GM12878 (cell line): ENCODE results near the gene ANKRD31. TPM values are rescaled to one million over a fixed set of nuclear protein-coding genes. Genes with fewer than 3 reads are reported as not detected.

Experiments
- ATAC-seq: fragments of 200-7000 bp; cut with Tn5 transposase; 3 replicates; pipeline ENCODE4 v1.9.1; 2020; ENCODE audit warnings: mild to moderate bottlenecking, moderate library complexity
- BruUV-seq: library from RNA; stranded (reverse); fragments of 400-500 nt; replicated peaks from 2 replicates; lab custom pipeline; 2021; lab: Mats Ljungman, UMichigan
- CTCF ChIA-PET: fragments of 300-600 bp; sonication (Branson Sonifier 250); formaldehyde crosslinking; extraction: SDS; loops from one replicate; lab custom pipeline; 2021; ENCODE audit warnings: inconsistent platforms; lab: Yijun Ruan, JAX
- POLR2A ChIA-PET: fragments of 350-600 bp; formaldehyde crosslinking; extraction: SDS; loops from one replicate; lab custom pipeline; 2021; ENCODE audit warnings: inconsistent platforms; lab: Charles Lee
- RAD21 ChIA-PET: fragments of 300-600 bp; sonication (Branson Sonifier 250); formaldehyde crosslinking; loops from one replicate; lab custom pipeline; 2023; ENCODE audit warnings: antibody characterized with exemption; ENCODE audit not compliant: unreplicated experiment; lab: Charles Lee
- SMC1A ChIA-PET: fragments of 300-600 bp; sonication (Branson Sonifier 250); formaldehyde crosslinking; loops from one replicate; lab custom pipeline; 2023; ENCODE audit not compliant: unreplicated experiment, uncharacterized antibody; lab: Charles Lee
- DNase-seq: peaks from one replicate; pipeline ENCODE4 v3.0.0-alpha.2; 2011; ENCODE audit warnings: low read depth, low spot score
- FAIRE-seq: peaks from 3 replicates; lab custom pipeline; 2011; peaks lifted over from hg19 to GRCh38; lab: Jason Lieb, UNC
- H2AFZ ChIP-seq: 2 replicates; pipeline ENCODE4 v1.6.0; 2011; ENCODE audit warnings: low read depth, low read length, control low read depth; ENCODE audit not compliant: control insufficient read depth
- H3K27ac ChIP-seq: 2 replicates; pipeline ENCODE4 v1.5.1; 2011; ENCODE audit warnings: control low read depth; ENCODE audit not compliant: control insufficient read depth, insufficient read depth
- H3K27me3 ChIP-seq, 2 experiments: replicated peaks in 1 of 2; 2 replicates each; pipeline versions ENCODE4 v1.6.0 to v1.6.1; 2011; ENCODE audit warnings: low read length in 1 of 2; ENCODE audit not compliant: control insufficient read depth in 2 of 2, insufficient read depth in 2 of 2
- H3K36me3 ChIP-seq, 2 experiments: 2 replicates each; pipeline ENCODE4 v1.5.1; 2011; ENCODE audit warnings: low read length in 1 of 2; ENCODE audit not compliant: control insufficient read depth in 2 of 2, insufficient read depth in 2 of 2
- H3K4me1 ChIP-seq: 2 replicates; pipeline ENCODE4 v1.6.1; 2011; ENCODE audit warnings: mild to moderate bottlenecking, low read length, moderate library complexity, mixed read lengths; ENCODE audit not compliant: control insufficient read depth, insufficient read depth
- H3K4me2 ChIP-seq: 2 replicates; pipeline ENCODE4 v1.6.0; 2011; ENCODE audit warnings: control low read depth; ENCODE audit not compliant: control insufficient read depth, insufficient read depth
- H3K4me3 ChIP-seq: fragments of 200-600 bp; sonication (generic); 2 replicates; pipeline ENCODE4 v1.5.1; 2016
- H3K79me2 ChIP-seq: 2 replicates; pipeline ENCODE4 v1.6.0; 2011; ENCODE audit warnings: low read length; ENCODE audit not compliant: control insufficient read depth, insufficient read depth
- H3K9ac ChIP-seq: 2 replicates; pipeline ENCODE4 v1.8.0; 2011; ENCODE audit warnings: low read length, control low read depth, mixed read lengths; ENCODE audit not compliant: control insufficient read depth, insufficient read depth
- H3K9me3 ChIP-seq: replicated peaks from 3 replicates; pipeline ENCODE4 v1.5.1; 2011; ENCODE audit warnings: mild to moderate bottlenecking, low read length; ENCODE audit not compliant: control insufficient read depth, insufficient read depth
- H4K20me1 ChIP-seq: 2 replicates; pipeline ENCODE4 v1.6.0; 2011; ENCODE audit not compliant: control insufficient read depth, insufficient read depth
- MAX ChIP-seq: IDR thresholded peaks from 2 replicates; pipeline ENCODE4 v1.6.1; 2012; ENCODE audit warnings: low read depth, low read length, improper control_type of control experiment
- NR2C1 ChIP-seq: fragments of 450-650 bp; IDR thresholded peaks from 2 replicates; pipeline ENCODE4 v1.6.1; 2017; ENCODE audit warnings: antibody characterized with exemption, mild to moderate bottlenecking, moderate library complexity
- SMARCA5 ChIP-seq: fragments of 450-650 bp; IDR thresholded peaks from 2 replicates; pipeline ENCODE4 v1.6.1; 2017; ENCODE audit warnings: mild to moderate bottlenecking
- WGBS: methylation state at CpG from one replicate; pipeline ENCODE4 v1.1.6; 2016; ENCODE audit warnings: low lambda C conversion rate; ENCODE audit not compliant: insufficient replicate concordance, insufficient coverage; ENCODE audit errors: missing lambda C conversion rate; 5-methylcytosine and 5-hydroxymethylcytosine counted together
- in situ Hi-C: fragments of 300-500 bp; cut with MboI; formaldehyde crosslinking; loops from 9 replicates; pipeline ENCODE4 v1.14.3; 2018; ENCODE audit warnings: mixed read lengths
- intact Hi-C: fragments of 100-400 bp; cut with micrococcal nuclease; formaldehyde crosslinking; loops from one replicate; pipeline ENCODE4 v1.14.2; 2022; ENCODE audit not compliant: unreplicated experiment
- polyA plus RNA-seq, 11 experiments: library from polyadenylated mRNA; depleted of rRNA in 4 of 11; unstranded in 6 of 11; stranded (reverse) in 5 of 11; fragments of >200 nt; fragmentation: Nextera tagmentation in 4 of 11; fragmentation: Illumina TruSeq in 1 of 11; extraction: Ambion mirVana in 4 of 11; extraction: Trizol in 1 of 11; gene quantifications; 1 replicate in 1 of 11; 2 replicates in 10 of 11; pipeline versions ENCODE4 v1.2.1 to v1.2.3, GENCODE V29; 2011 to 2016; ENCODE audit warnings: inconsistent platforms in 2 of 11, missing spikeins in 2 of 11, low read depth in 1 of 11
- total RNA-seq, 4 experiments: library from RNA; depleted of rRNA in 3 of 4; stranded (reverse); fragments of >200 nt in 3 of 4; fragmentation: Illumina TruSeq in 1 of 4; extraction: Trizol in 1 of 4; gene quantifications; 2 replicates each; pipeline versions ENCODE4 v1.2.1 to v1.2.3, GENCODE V29; 2013 to 2021

Gene ANKRD31
- total and polyA plus RNA-seq, 10 of the 15 experiments (the other 5 are each of a cell fraction or from before 2014, with no cell fraction given): under 0.01 to 0.10 (median 0.04) TPM; not detected in 3

GRCh38 chr5:75067434-75067833 lies 169.2 kb downstream of the ANKRD31 start:
- WGBS: 58% methylated on average over 3 of the region's 3 CpGs
- Histone ChIP-seq H3K79me2 (no peaks in the 10 kb centered on the region), H3K27me3 (no peaks in the 10 kb centered on the region), H3K4me1 (peaks cover 8% of the 10 kb centered on the region; the same call in 1 of the 2 replicates), H4K20me1 (no peaks in the 10 kb centered on the region), H3K36me3 (no peaks in the 10 kb centered on the region), H3K9me3 (no peaks in the 10 kb centered on the region), H3K4me3 (no peak overlapping the region), H2AFZ (no peak overlapping the region), H3K4me2 (no peak overlapping the region), H3K9ac (no peak overlapping the region), H3K27ac (no peak overlapping the region)
- TF ChIP-seq SMARCA5: no peak
- ATAC-seq (no peak), DNase-seq (no peak), FAIRE-seq (no peak)
- BruUV-seq: no TSS peak
- ChIA-PET RAD21 (no interaction called here), CTCF (no interaction called here), POLR2A (no interaction called here), SMC1A (no interaction called here)
- in situ Hi-C loops: no loop called here
- intact Hi-C loops: no loop called here

- in situ Hi-C loops: no loop called here
- ATAC-seq: no peak
- ChIA-PET POLR2A (no interaction called here), CTCF (no interaction called here), RAD21 (no interaction called here), SMC1A (no interaction called here)
- H3K36me3 ChIP-seq: no peaks in the 10 kb centered on the region
- no peak for DNase-seq
- no TSS peak for BruUV-seq
- no peak overlapping the region for H3K4me2 ChIP-seq
- H4K20me1 ChIP-seq: no peaks in the 10 kb centered on the region
- no peaks in the 10 kb centered on the region for H3K27me3 ChIP-seq
- no peak for FAIRE-seq
- 50% methylated on average over 2 of the region's 2 CpGs for WGBS
- H3K9ac ChIP-seq: no peak overlapping the region
- H3K27ac ChIP-seq: no peak overlapping the region
- no peaks in the 10 kb centered on the region for H3K9me3 ChIP-seq
- H3K4me3 ChIP-seq: no peak overlapping the region
- no peaks in the 10 kb centered on the region for H3K79me2 ChIP-seq
- peaks cover 8% of the 10 kb centered on the region; the same call in 1 of the 2 replicates for H3K4me1 ChIP-seq
- intact Hi-C loops: no loop called here
- H2AFZ ChIP-seq: no peak overlapping the region
- no peak for TF ChIP-seq MAX
- peak; percentile 30; the same call in 1 of the 2 replicates for TF ChIP-seq NR2C1
Observed at GRCh38 chr5:75062925-75063531, 173.7 kb downstream of the ANKRD31 start.
